B cell (primary cell): ENCODE data around the gene SERPINE3.

ENCODE experiments used
- CTCF ChIP-seq: fragments of 200-600 bp; IDR thresholded peaks from one replicate; pipeline ENCODE4 v1.8.0; 2022; ENCODE audit warnings: antibody characterized with exemption, mild to moderate bottlenecking
- EZH2 ChIP-seq: IDR thresholded peaks from 2 replicates; pipeline ENCODE4 v1.6.1; 2012; ENCODE audit warnings: borderline replicate concordance, low read depth, mild to moderate bottlenecking, moderate library complexity, low read length; ENCODE audit not compliant: insufficient read depth, poor library complexity, severe bottlenecking

DNA sequence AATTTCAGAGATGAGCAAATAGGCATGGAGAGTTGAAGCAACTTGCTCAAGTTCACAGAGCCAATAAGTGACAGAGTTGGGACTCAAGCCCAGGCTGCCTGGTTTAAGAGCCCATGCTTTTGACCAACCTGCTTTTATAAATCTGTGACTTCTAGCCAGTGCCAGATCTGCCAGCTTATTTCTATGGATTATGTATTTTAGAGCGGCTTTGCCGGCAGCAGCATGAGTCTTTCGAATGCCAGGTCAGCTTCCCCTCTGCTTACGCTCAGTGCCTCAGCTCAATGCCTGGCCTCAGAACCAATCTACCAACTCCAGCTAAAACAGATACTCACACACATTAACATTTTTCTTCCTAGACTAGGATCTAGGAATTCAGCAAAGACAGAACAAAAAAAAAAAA lies 2.3 kb downstream of the SERPINE3 start:
- TF ChIP-seq CTCF = no peak
- no peak for TF ChIP-seq EZH2
